Stimulated activated effector memory CD8-positive, alpha-beta T cell treated with anti-CD3 and anti-CD28 coated beads, Interleukin-12 subunit alpha, Interleukin-12 subunit beta, amount 100 ng/mL, for 72 hours (primary cell): ENCODE measurements around the gene KIF3B.
A peak's percentile ranks its signal among the peaks of the same experiment; 100 is the strongest.
"Not testable (repeated sequence)": the region's sequence is repeated elsewhere in the genome, so short reads cannot be mapped to it uniquely, and the experiment has no call there.

ENCODE experiments used
- ATAC-seq: fragments of 150-1000 bp; cut with Tn5 transposase; 2 replicates; pipeline ENCODE4 v1.10.0; 2021
- DNase-seq, 2 donors: peaks; one replicate each; pipeline ENCODE4 v3.0.0; 2021 to 2022; ENCODE audit warnings: low spot score in 2 of 2
- H3K27ac Mint-ChIP-seq: one replicate; pipeline ENCODE4 v1.8.0; 2022; ENCODE audit warnings: mild to moderate bottlenecking, mixed read lengths
- H3K36me3 Mint-ChIP-seq: one replicate; pipeline ENCODE4 v1.8.0; 2022; ENCODE audit warnings: mild to moderate bottlenecking, mixed read lengths
- H3K4me1 Mint-ChIP-seq: one replicate; pipeline ENCODE4 v1.8.0; 2022; ENCODE audit warnings: mixed read lengths
- H3K4me3 Mint-ChIP-seq: one replicate; pipeline ENCODE4 v1.8.0; 2022; ENCODE audit warnings: mild to moderate bottlenecking, mixed read lengths
- H3K9me3 Mint-ChIP-seq: one replicate; pipeline ENCODE4 v1.8.0; 2022; ENCODE audit warnings: mixed read lengths

KIF3B gene

GRCh38 chr20:32275163-32275562 is 2.3 kb upstream of the KIF3B start:
- not testable (repeated sequence) for ATAC-seq, H3K9me3 Mint-ChIP-seq, H3K4me3 Mint-ChIP-seq, H3K27ac Mint-ChIP-seq, H3K36me3 Mint-ChIP-seq, DNase-seq
- H3K4me1 Mint-ChIP-seq: peaks cover 20% of the 10 kb centered on the region

- Mint-ChIP-seq H3K36me3 (peaks cover 23% of the 10 kb centered on the region), H3K4me3 (peak overlapping the region; percentile 82), H3K27ac (peak overlapping the region; percentile 94), H3K9me3 (no peaks in the 10 kb centered on the region), H3K4me1 (peaks cover 41% of the 10 kb centered on the region)
- DNase-seq: peak in 1 of 2 donors; percentile 63
- ATAC-seq: peak; percentile 51
These were observed 770 bp downstream of the KIF3B start for GRCh38 chr20:32278199-32278643.

- DNase-seq: no peak
- Mint-ChIP-seq H3K36me3 (peaks cover 51% of the 10 kb centered on the region), H3K27ac (peak overlapping the region; percentile 57), H3K9me3 (no peaks in the 10 kb centered on the region), H3K4me3 (peak overlapping the region; percentile 23), H3K4me1 (peaks cover 63% of the 10 kb centered on the region)
- ATAC-seq: no peak
These were observed 4.3 kb downstream of the KIF3B start for GRCh38 chr20:32281711-32282110.

- peaks cover 56% of the 10 kb centered on the region for H3K36me3 Mint-ChIP-seq
- DNase-seq: no peak
- peak overlapping the region; percentile 23 for H3K4me3 Mint-ChIP-seq
- no peaks in the 10 kb centered on the region for H3K9me3 Mint-ChIP-seq
- H3K27ac Mint-ChIP-seq: peak overlapping the region; percentile 57
- H3K4me1 Mint-ChIP-seq: peaks cover 56% of the 10 kb centered on the region
- no peak for ATAC-seq
These were observed 5.0 kb downstream of the KIF3B start for GRCh38 chr20:32282461-32282860.

- peak in 1 of 2 donors; percentile 54 for DNase-seq
- Mint-ChIP-seq H3K9me3 (no peaks in the 10 kb centered on the region), H3K4me3 (peak overlapping the region; percentile 64), H3K4me1 (peaks cover 61% of the 10 kb centered on the region), H3K36me3 (peaks cover 80% of the 10 kb centered on the region), H3K27ac (peak overlapping the region; percentile 87)
- peak; percentile 69 for ATAC-seq
These were observed 7.7 kb downstream of the KIF3B start for GRCh38 chr20:32285082-32285620.

- H3K4me1 Mint-ChIP-seq: peaks cover 65% of the 10 kb centered on the region
- ATAC-seq: peak; percentile 95
These were observed 8.3 kb downstream of the KIF3B start for GRCh38 chr20:32285621-32286371.

GRCh38 chr20:32287231-32287638 is 9.8 kb downstream of the KIF3B start:
- H3K4me1 Mint-ChIP-seq: peaks cover 55% of the 10 kb centered on the region
- DNase-seq (no peak), ATAC-seq (no peak)
- no peaks in the 10 kb centered on the region for H3K9me3 Mint-ChIP-seq
- peak overlapping the region; percentile 87 for H3K27ac Mint-ChIP-seq
- H3K36me3 Mint-ChIP-seq: peaks cover 80% of the 10 kb centered on the region
- peak overlapping the region; percentile 64 for H3K4me3 Mint-ChIP-seq

More at GRCh38 chr20:32285621-32286371, 8.3 kb downstream of the KIF3B start:
- Mint-ChIP-seq H3K4me3 (peak overlapping the region; percentile 64), H3K9me3 (no peaks in the 10 kb centered on the region), H3K36me3 (peaks cover 86% of the 10 kb centered on the region), H3K27ac (peak overlapping the region; percentile 87)
- peak; percentile 31 to 77 for DNase-seq

GRCh38 chr20:32288225-32288849 is 10.9 kb downstream of the KIF3B start:
- H3K27ac Mint-ChIP-seq: peak overlapping the region; percentile 48
- no peaks in the 10 kb centered on the region for H3K9me3 Mint-ChIP-seq
- H3K36me3 Mint-ChIP-seq: peaks cover 73% of the 10 kb centered on the region
- H3K4me3 Mint-ChIP-seq: no peak overlapping the region
- DNase-seq: no peak
- no peak for ATAC-seq
- peaks cover 55% of the 10 kb centered on the region for H3K4me1 Mint-ChIP-seq

GRCh38 chr20:32289299-32289660 is 11.8 kb downstream of the KIF3B start:
- H3K4me1 Mint-ChIP-seq: peaks cover 50% of the 10 kb centered on the region
- peaks cover 68% of the 10 kb centered on the region for H3K36me3 Mint-ChIP-seq
- H3K27ac Mint-ChIP-seq: peak overlapping the region; percentile 48
- not testable (repeated sequence) for DNase-seq, H3K4me3 Mint-ChIP-seq, ATAC-seq, H3K9me3 Mint-ChIP-seq

GRCh38 chr20:32289661-32290431 is 12.4 kb downstream of the KIF3B start:
- Mint-ChIP-seq H3K4me3 (no peak overlapping the region), H3K27ac (peak overlapping the region; percentile 68), H3K36me3 (peaks cover 63% of the 10 kb centered on the region), H3K9me3 (no peaks in the 10 kb centered on the region), H3K4me1 (peaks cover 44% of the 10 kb centered on the region)
- ATAC-seq (no peak), DNase-seq (no peak)

GRCh38 chr20:32291166-32291565 is 13.7 kb downstream of the KIF3B start:
- Mint-ChIP-seq H3K27ac (no peak overlapping the region), H3K9me3 (no peaks in the 10 kb centered on the region), H3K4me3 (no peak overlapping the region), H3K36me3 (peaks cover 50% of the 10 kb centered on the region), H3K4me1 (peaks cover 31% of the 10 kb centered on the region)
- DNase-seq: no peak
- no peak for ATAC-seq

GRCh38 chr20:32292548-32292947 is 15.1 kb downstream of the KIF3B start:
- DNase-seq: no peak
- H3K36me3 Mint-ChIP-seq: peaks cover 44% of the 10 kb centered on the region
- no peak for ATAC-seq
- H3K4me1 Mint-ChIP-seq: peaks cover 42% of the 10 kb centered on the region
- no peak overlapping the region for H3K27ac Mint-ChIP-seq
- no peak overlapping the region for H3K4me3 Mint-ChIP-seq
- no peaks in the 10 kb centered on the region for H3K9me3 Mint-ChIP-seq

- no peaks in the 10 kb centered on the region for H3K9me3 Mint-ChIP-seq
- DNase-seq (no peak), ATAC-seq (no peak)
- H3K4me1 Mint-ChIP-seq: peaks cover 44% of the 10 kb centered on the region
- no peak overlapping the region for H3K4me3 Mint-ChIP-seq
- no peak overlapping the region for H3K27ac Mint-ChIP-seq
- H3K36me3 Mint-ChIP-seq: peaks cover 29% of the 10 kb centered on the region
These were observed 16.6 kb downstream of the KIF3B start for GRCh38 chr20:32294071-32294470.

- ATAC-seq (no peak), DNase-seq (no peak)
- H3K36me3 Mint-ChIP-seq: peaks cover 26% of the 10 kb centered on the region
- H3K9me3 Mint-ChIP-seq: no peaks in the 10 kb centered on the region
- H3K4me3 Mint-ChIP-seq: no peak overlapping the region
- H3K4me1 Mint-ChIP-seq: peaks cover 31% of the 10 kb centered on the region
- no peak overlapping the region for H3K27ac Mint-ChIP-seq
These were observed 19.0 kb downstream of the KIF3B start for GRCh38 chr20:32296412-32296811.

- no peak for DNase-seq
- Mint-ChIP-seq H3K27ac (no peak overlapping the region), H3K36me3 (peaks cover 29% of the 10 kb centered on the region), H3K9me3 (no peaks in the 10 kb centered on the region), H3K4me1 (peaks cover 36% of the 10 kb centered on the region), H3K4me3 (no peak overlapping the region)
- ATAC-seq: no peak
These were observed 19.5 kb downstream of the KIF3B start for GRCh38 chr20:32296819-32297420.
